GM18498 (cell line): ENCODE measurements around the gene RMND5A.

Experiments
- ATAC-seq: cut with Tn5 transposase; IDR thresholded peaks from one replicate; pipeline ENCODE4 v1.9.1; 2021; ENCODE audit warnings: mild to moderate bottlenecking, moderate library complexity; ENCODE audit not compliant: unreplicated experiment

RMND5A gene

GRCh38 chr2:86764661-86765309 is 44.7 kb downstream of the RMND5A start:
- peak; percentile 67 for ATAC-seq

- ATAC-seq: no peak
Measured at GRCh38 chr2:86765310-86765695, 45.2 kb downstream of the RMND5A start.

GRCh38 chr2:86768189-86768949 is 48.3 kb downstream of the RMND5A start:
- no peak for ATAC-seq

GRCh38 chr2:86769838-86770237 is 49.7 kb downstream of the RMND5A start:
- no peak for ATAC-seq

GRCh38 chr2:86770816-86771301 is 50.8 kb downstream of the RMND5A start:
- ATAC-seq: no peak

GRCh38 chr2:86772611-86773010 is 52.5 kb downstream of the RMND5A start:
- no peak for ATAC-seq

GRCh38 chr2:86774862-86775261 is 54.8 kb downstream of the RMND5A start:
- no peak for ATAC-seq

- ATAC-seq: no peak
Measured at GRCh38 chr2:86775338-86775737, 55.2 kb downstream of the RMND5A start.

- no peak for ATAC-seq
Measured at GRCh38 chr2:86776532-86776931, 56.4 kb downstream of the RMND5A start.

GRCh38 chr2:86778957-86779356 is 58.9 kb downstream of the RMND5A start:
- no peak for ATAC-seq

- ATAC-seq: no peak
Measured at GRCh38 chr2:86779971-86780370, 59.9 kb downstream of the RMND5A start.

- ATAC-seq: no peak
Measured at GRCh38 chr2:86781363-86781762, 61.3 kb downstream of the RMND5A start.

- no peak for ATAC-seq
Measured at GRCh38 chr2:86782748-86783147, 62.7 kb downstream of the RMND5A start.

GRCh38 chr2:86783615-86784339 is 63.7 kb downstream of the RMND5A start:
- peak; percentile 97 for ATAC-seq

GRCh38 chr2:86785456-86785855 is 65.4 kb downstream of the RMND5A start:
- ATAC-seq: no peak

- ATAC-seq: no peak
Measured at GRCh38 chr2:86786001-86786536, 66.0 kb downstream of the RMND5A start.

GRCh38 chr2:86787736-86788135 is 67.6 kb downstream of the RMND5A start:
- ATAC-seq: no peak

- no peak for ATAC-seq
Measured at GRCh38 chr2:86788165-86788564, 68.1 kb downstream of the RMND5A start.

- ATAC-seq: no peak
Measured at GRCh38 chr2:86788881-86789686, 69.0 kb downstream of the RMND5A start.

- ATAC-seq: no peak
Measured at GRCh38 chr2:86789687-86790133, 69.6 kb downstream of the RMND5A start.
